Motor neuron (in vitro differentiated cells): ENCODE measurements around the gene HSFX1. TPM values are rescaled to one million over a fixed set of nuclear protein-coding genes. Genes with fewer than 3 reads are reported as not detected.
"Not testable (repeated sequence)": the region's sequence is repeated elsewhere in the genome, so short reads cannot be mapped to it uniquely, and the experiment has no call there.

ENCODE experiments used
- ATAC-seq, 8 experiments: fragments of 200-7000 bp; cut with Tn5 transposase; replicated peaks in 6 of 8; 2 replicates each; pipeline ENCODE4 v1.8.0; 2021; ENCODE audit warnings: mild to moderate bottlenecking in 8 of 8, moderate library complexity in 8 of 8
- H3K27ac ChIP-seq, 2 donors: fragments of 250-450 bp; sonication (Bioruptor Pico); 2 replicates each; pipeline ENCODE4 v1.9.0; 2021; ENCODE audit warnings: antibody characterized with exemption in 2 of 2, mild to moderate bottlenecking in 2 of 2, moderate library complexity in 1 of 2
- H3K4me1 ChIP-seq, 2 donors: fragments of 250-450 bp; sonication (Bioruptor Pico); replicated peaks in 1 of 2; 2 replicates each; pipeline ENCODE4 v1.6.1; 2021; ENCODE audit warnings: antibody characterized with exemption in 2 of 2, mild to moderate bottlenecking in 2 of 2, moderate library complexity in 1 of 2
- H3K4me3 ChIP-seq, 5 donors: fragments of 250-450 bp; sonication (Bioruptor Pico); 2 replicates each; pipeline ENCODE4 v1.9.0; 2021; ENCODE audit warnings: antibody characterized with exemption in 5 of 5, mild to moderate bottlenecking in 5 of 5, moderate library complexity in 4 of 5
- WGBS, 10 experiments: fragments of 450-650 bp; shearing (Covaris generic); methylation state at CpG; one replicate each; pipeline ENCODE4 v1.0.0; 2022; 5-methylcytosine and 5-hydroxymethylcytosine counted together
- in situ Hi-C, 9 experiments: fragments of 400-800 bp; cut with MboI; loops; one replicate each; pipeline ENCODE4 v1.15.0; 2021; ENCODE audit warnings: low sequenced_read_pairs in 9 of 9, low pct_unique_long_range_greater_than_20kb in 2 of 9; ENCODE audit not compliant: unreplicated experiment in 9 of 9
- total RNA-seq, 8 experiments: library from RNA; unstranded; fragments of 300-600 nt; gene quantifications; 2 replicates each; pipeline versions ENCODE4 v1.2.3 to v1.2.4, GENCODE V29; 2022

The HSFX1 gene
- total RNA-seq, 8 experiments from 2014 or later, result 0.49 to 0.87 (median 0.60) TPM; not detected in 1

- H3K4me1 ChIP-seq, H3K27ac ChIP-seq, ATAC-seq, H3K4me3 ChIP-seq, in situ Hi-C loops: not testable (repeated sequence)
- no CpG with 5 or more reads among the region's 9 CpGs for WGBS, 10 experiments
Measured at GRCh38 chrX:149773026-149773425, 842 bp upstream of the HSFX1 start.

- ATAC-seq, H3K4me1 ChIP-seq, H3K4me3 ChIP-seq, in situ Hi-C loops, H3K27ac ChIP-seq: not testable (repeated sequence)
- no CpG with 5 or more reads among the region's 7 CpGs for WGBS, 10 experiments
Measured at GRCh38 chrX:149777999-149778398, 4.1 kb downstream of the HSFX1 start.

- in situ Hi-C loops, H3K27ac ChIP-seq, ATAC-seq, H3K4me1 ChIP-seq, H3K4me3 ChIP-seq: not testable (repeated sequence)
- WGBS, 10 experiments, result no CpG with 5 or more reads among the region's 14 CpGs
Measured at GRCh38 chrX:149781727-149782126, 7.9 kb downstream of the HSFX1 start, which contains the start of gene MAGEA9. TSS of gene MAGEA9 (plus strand) at chrX:149781930. CDS start at chrX:149786211, 4,281 bp downstream.

GRCh38 chrX:149795531-149795930 is 21.7 kb downstream of the HSFX1 start:
- H3K4me3 ChIP-seq, in situ Hi-C loops, H3K27ac ChIP-seq, H3K4me1 ChIP-seq: not testable (repeated sequence)
- no CpG with 5 or more reads among the region's 1 CpG for WGBS, 10 experiments
- ATAC-seq, result peak in 4 of 8 experiments; percentile 41 to 93 (median 88)

GRCh38 chrX:149799095-149799714 is 25.3 kb downstream of the HSFX1 start:
- no peak overlapping the region for H3K4me3 ChIP-seq
- H3K27ac ChIP-seq, result no peak overlapping the region
- H3K4me1 ChIP-seq, result peaks cover 0 to 4% of the 10 kb centered on the region in 2 donors
- in situ Hi-C loops, result no loop called here
- ATAC-seq, result peak in 1 of 8 experiments; percentile 57
- WGBS, 10 experiments, result 0 to 92% (median 41%) methylated on average over 1 to 6 of the region's 6 CpGs; no CpG with 5 or more reads in 3 of the 10 experiments

GRCh38 chrX:149799938-149800337 is 26.1 kb downstream of the HSFX1 start:
- Histone ChIP-seq H3K4me1 (peaks cover 0 to 4% of the 10 kb centered on the region in 2 donors), H3K4me3 (no peak overlapping the region), H3K27ac (no peak overlapping the region)
- in situ Hi-C loops, result no loop called here
- 0 to 83% (median 50%) methylated on average over 1 to 3 of the region's 3 CpGs; no CpG with 5 or more reads in 4 of the 10 experiments for WGBS, 10 experiments
- ATAC-seq, result peak in 4 of 8 experiments; percentile 36 to 91 (median 56)

- ATAC-seq, result no peak
- 20 to 54% methylated on average over 1 to 9 of the region's 10 CpGs; no CpG with 5 or more reads in 8 of the 10 experiments for WGBS, 10 experiments
- no peak overlapping the region for H3K4me3 ChIP-seq
- in situ Hi-C loops, result no loop called here
- H3K4me1 ChIP-seq, result peaks cover 0 to 4% of the 10 kb centered on the region in 2 donors
- H3K27ac ChIP-seq, result no peak overlapping the region
Measured at GRCh38 chrX:149803458-149804062, 29.7 kb downstream of the HSFX1 start.

GRCh38 chrX:149804102-149804501 is 30.2 kb downstream of the HSFX1 start:
- WGBS, 10 experiments, result 0 to 100% methylated on average over 3 of the region's 6 CpGs; no CpG with 5 or more reads in 8 of the 10 experiments
- Histone ChIP-seq H3K4me3 (no peak overlapping the region), H3K4me1 (peaks cover 0 to 4% of the 10 kb centered on the region in 2 donors), H3K27ac (no peak overlapping the region)
- no peak for ATAC-seq
- in situ Hi-C loops, result no loop called here

GRCh38 chrX:149807747-149808458 is 34.0 kb downstream of the HSFX1 start:
- in situ Hi-C loops, result no loop called here
- ATAC-seq, result no peak
- no peak overlapping the region for H3K27ac ChIP-seq
- no peak overlapping the region for H3K4me3 ChIP-seq
- no CpG with 5 or more reads among the region's 12 CpGs for WGBS, 10 experiments
- H3K4me1 ChIP-seq, result no peaks in the 10 kb centered on the region

GRCh38 chrX:149818652-149819051 is 44.8 kb downstream of the HSFX1 start:
- no peak overlapping the region for H3K4me3 ChIP-seq
- H3K4me1 ChIP-seq, result no peaks in the 10 kb centered on the region
- ATAC-seq, result no peak
- 80 to 100% (median 100%) methylated on average over 1 of the region's 1 CpG; no CpG with 5 or more reads in 7 of the 10 experiments for WGBS, 10 experiments
- in situ Hi-C loops, result no loop called here
- H3K27ac ChIP-seq, result no peak overlapping the region

GRCh38 chrX:149819371-149819770 is 45.5 kb downstream of the HSFX1 start:
- no peak overlapping the region for H3K4me3 ChIP-seq
- ATAC-seq, result no peak
- H3K4me1 ChIP-seq, result no peaks in the 10 kb centered on the region
- 0 to 100% (median 18%) methylated on average over 1 to 2 of the region's 2 CpGs; no CpG with 5 or more reads in 6 of the 10 experiments for WGBS, 10 experiments
- in situ Hi-C loops, result no loop called here
- H3K27ac ChIP-seq, result no peak overlapping the region

GRCh38 chrX:149825424-149825823 is 51.6 kb downstream of the HSFX1 start:
- no peak overlapping the region for H3K4me3 ChIP-seq
- in situ Hi-C loops, result no loop called here
- no peak for ATAC-seq
- H3K4me1 ChIP-seq, result peaks cover 3 to 6% of the 10 kb centered on the region in 2 donors
- H3K27ac ChIP-seq, result no peak overlapping the region
- 5 to 10% methylated on average over 2 to 3 of the region's 3 CpGs; no CpG with 5 or more reads in 8 of the 10 experiments for WGBS, 10 experiments
